Measurements from ENCODE around the gene CRAMP1. TPM values are rescaled to one million over a fixed set of nuclear protein-coding genes. Genes with fewer than 3 reads are reported as not detected.

CRAMP1 gene
- polyA plus RNA-seq, 2 of the 4 experiments (the other 2 are of a cell fraction) = 6.5 to 9.1 TPM

DNA sequence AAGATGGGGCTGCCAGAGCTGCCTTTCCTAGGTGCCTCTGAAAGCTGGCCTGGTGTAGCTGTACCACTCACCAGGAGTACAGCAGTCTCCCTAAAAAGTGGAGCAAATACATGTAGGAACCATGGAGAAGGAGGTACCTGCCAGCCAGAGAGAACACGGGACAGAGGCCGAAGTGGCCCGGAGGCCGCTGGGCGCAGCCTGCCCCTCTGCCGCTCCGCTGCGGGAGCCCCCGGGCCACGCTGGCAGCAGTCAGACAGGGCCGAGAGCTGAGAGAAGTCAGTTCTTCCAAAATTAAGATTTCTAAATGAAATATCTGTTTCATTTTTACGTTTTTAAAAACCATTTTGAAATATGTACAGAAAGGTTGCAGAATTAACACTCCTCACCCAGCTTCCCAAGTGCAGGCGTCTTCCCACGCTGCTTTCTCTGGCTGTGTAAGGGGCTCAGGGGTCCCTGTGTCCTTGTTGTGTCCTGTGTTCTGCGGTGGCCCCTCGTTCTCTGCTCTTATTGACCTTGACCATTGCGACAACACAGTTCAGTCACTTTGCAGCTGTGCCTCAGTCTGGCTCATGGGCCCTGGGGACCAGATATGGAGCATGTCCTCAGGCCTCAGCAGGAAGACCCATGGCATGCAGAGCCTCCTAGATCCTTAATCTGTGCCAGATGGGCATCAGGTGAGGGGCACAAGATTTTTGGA lies 98.8 kb downstream of the CRAMP1 start (continued):
- TF ChIP-seq, protein P1, sequence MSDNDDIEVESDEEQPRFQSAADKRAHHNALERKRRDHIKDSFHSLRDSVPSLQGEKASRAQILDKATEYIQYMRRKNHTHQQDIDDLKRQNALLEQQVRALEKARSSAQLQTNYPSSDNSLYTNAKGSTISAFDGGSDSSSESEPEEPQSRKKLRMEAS (IDR thresholded peaks at IDR 0.05) = no peak
- TF ChIP-seq CHD2 (IDR thresholded peaks at IDR 0.05; ENCODE audit: low read length, partially characterized antibody) = no peak

DNA sequence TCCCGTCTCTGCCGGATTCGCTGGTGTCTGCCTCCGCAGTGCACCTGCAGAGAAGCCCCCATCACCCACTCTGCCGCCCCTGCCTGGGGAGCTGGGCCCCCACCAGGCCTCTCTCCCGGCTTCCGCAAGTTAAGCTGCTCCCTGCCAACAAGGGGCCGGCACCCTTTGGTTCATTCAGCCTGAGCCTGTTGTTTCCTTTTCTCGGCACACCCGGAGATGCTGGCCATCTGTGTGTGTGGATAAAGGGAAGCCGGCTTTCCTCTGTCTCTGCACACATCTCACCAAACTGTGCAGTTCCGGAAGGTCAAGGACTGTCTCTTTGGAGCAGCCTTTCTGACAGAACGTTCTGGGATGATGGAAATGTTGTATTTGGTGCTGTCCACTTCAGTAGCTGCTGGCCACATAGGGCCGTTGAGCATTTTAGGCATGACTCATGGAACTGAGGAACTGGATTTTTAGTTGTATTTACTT lies 100.7 kb downstream of the CRAMP1 start:
- ATAC-seq (no peak), DNase-seq (ENCODE audit: low read depth in 1 of 2, low spot score in 1 of 2) (no peak), FAIRE-seq (no peak)
- CTCF ChIA-PET = interaction anchor here (1.5 kb wide), 1 partner anchor 10 kb away, joined by 5 read pairs; no protein-coding TSS in a partner anchor
- Histone ChIP-seq H3K4me1 (peaks cover 4% of the 10 kb centered on the region; the same call in 1 of the 3 replicates), H3K9me3 (no peaks in the 10 kb centered on the region), H3K4me2 (no peak overlapping the region), H3K27ac (no peak overlapping the region), H3K4me3 (no peak overlapping the region)
- POLR2A ChIA-PET = no interaction called here
- TF ChIP-seq BHLHE40 (IDR thresholded peaks at IDR 0.05; ENCODE audit: low read depth, low read length) (no peak), MYC (IDR thresholded peaks at IDR 0.05; ENCODE audit: borderline replicate concordance, low read length) (no peak), HDAC2 (IDR thresholded peaks at IDR 0.05) (no peak), EP300 (IDR thresholded peaks at IDR 0.05) (no peak), RFX5 (IDR thresholded peaks at IDR 0.05) (no peak), RNF2 (IDR thresholded peaks at IDR 0.05; ENCODE audit: borderline replicate concordance, low read depth) (no peak), EHMT2 (IDR thresholded peaks at IDR 0.05; ENCODE audit: low read depth) (no peak), MAZ (IDR thresholded peaks at IDR 0.05; ENCODE audit: borderline replicate concordance, low read depth, low read length) (no peak), SREBF2 (IDR thresholded peaks at IDR 0.05) (no peak), ZNF302 (CRISPR knock-in tag; IDR thresholded peaks at IDR 0.05) (no peak), NFE2L2 (conservative IDR thresholded peaks at IDR 0.05; ENCODE audit: low read length) (no peak), NPAS2 (CRISPR knock-in tag; IDR thresholded peaks at IDR 0.05; ENCODE audit: borderline replicate concordance) (no peak)
- TF ChIP-seq, protein P2, sequence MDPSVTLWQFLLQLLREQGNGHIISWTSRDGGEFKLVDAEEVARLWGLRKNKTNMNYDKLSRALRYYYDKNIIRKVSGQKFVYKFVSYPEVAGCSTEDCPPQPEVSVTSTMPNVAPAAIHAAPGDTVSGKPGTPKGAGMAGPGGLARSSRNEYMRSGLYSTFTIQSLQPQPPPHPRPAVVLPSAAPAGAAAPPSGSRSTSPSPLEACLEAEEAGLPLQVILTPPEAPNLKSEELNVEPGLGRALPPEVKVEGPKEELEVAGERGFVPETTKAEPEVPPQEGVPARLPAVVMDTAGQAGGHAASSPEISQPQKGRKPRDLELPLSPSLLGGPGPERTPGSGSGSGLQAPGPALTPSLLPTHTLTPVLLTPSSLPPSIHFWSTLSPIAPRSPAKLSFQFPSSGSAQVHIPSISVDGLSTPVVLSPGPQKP (IDR thresholded peaks at IDR 0.05; ENCODE audit: low read depth, low read length) = no peak
- TF ChIP-seq, protein P1 (IDR thresholded peaks at IDR 0.05) = no peak
- WGBS (ENCODE audit: missing lambda C conversion rate) = 86% methylated on average over 14 of the region's 14 CpGs

DNA sequence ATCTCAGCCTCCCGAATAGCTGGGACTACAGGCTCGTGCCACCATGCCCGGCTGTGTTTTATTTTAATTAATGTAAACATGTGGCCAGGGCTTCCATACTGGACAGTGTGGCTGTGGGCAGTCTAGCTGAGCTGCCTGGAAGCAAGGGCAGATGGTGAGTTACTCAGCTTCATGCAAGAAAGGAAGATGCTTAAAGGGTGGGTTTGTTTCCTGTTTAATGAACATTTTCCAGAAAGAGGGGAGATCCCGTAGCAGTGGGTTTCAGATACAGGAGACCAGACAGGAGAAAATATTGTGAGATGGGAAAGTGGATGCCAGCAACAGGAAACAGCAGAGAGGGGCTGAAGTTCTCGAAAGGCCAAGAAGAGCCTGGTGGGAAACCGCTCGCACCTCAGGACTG lies 101.2 kb downstream of the CRAMP1 start:
- POLR2A ChIA-PET = no interaction called here

More for the DNA sequence above, 101.2 kb downstream of the CRAMP1 start:
- no peak for DNase-seq (ENCODE audit: low read depth in 1 of 2, low spot score in 1 of 2)
- WGBS (ENCODE audit: missing lambda C conversion rate) = 91% methylated on average over 7 of the region's 7 CpGs
- Histone ChIP-seq H3K4me2 (no peak overlapping the region), H3K9me3 (no peaks in the 10 kb centered on the region), H3K4me1 (peaks cover 2% of the 10 kb centered on the region; the same call in 1 of the 3 replicates), H3K4me3 (no peak overlapping the region), H3K27ac (no peak overlapping the region)
- CTCF ChIA-PET = no interaction called here
- no peak for FAIRE-seq
- no peak for ATAC-seq
- TF ChIP-seq EP300 (IDR thresholded peaks at IDR 0.05) (no peak), CBX2 (IDR thresholded peaks at IDR 0.05; ENCODE audit: borderline replicate concordance, low read depth) (no peak), RFX5 (IDR thresholded peaks at IDR 0.05) (no peak)
- TF ChIP-seq, protein P3, sequence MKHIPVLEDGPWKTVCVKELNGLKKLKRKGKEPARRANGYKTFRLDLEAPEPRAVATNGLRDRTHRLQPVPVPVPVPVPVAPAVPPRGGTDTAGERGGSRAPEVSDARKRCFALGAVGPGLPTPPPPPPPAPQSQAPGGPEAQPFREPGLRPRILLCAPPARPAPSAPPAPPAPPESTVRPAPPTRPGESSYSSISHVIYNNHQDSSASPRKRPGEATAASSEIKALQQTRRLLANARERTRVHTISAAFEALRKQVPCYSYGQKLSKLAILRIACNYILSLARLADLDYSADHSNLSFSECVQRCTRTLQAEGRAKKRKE (CRISPR knock-in tag; IDR thresholded peaks at IDR 0.05; ENCODE audit: low read depth) = no peak
- TF ChIP-seq, protein P4, sequence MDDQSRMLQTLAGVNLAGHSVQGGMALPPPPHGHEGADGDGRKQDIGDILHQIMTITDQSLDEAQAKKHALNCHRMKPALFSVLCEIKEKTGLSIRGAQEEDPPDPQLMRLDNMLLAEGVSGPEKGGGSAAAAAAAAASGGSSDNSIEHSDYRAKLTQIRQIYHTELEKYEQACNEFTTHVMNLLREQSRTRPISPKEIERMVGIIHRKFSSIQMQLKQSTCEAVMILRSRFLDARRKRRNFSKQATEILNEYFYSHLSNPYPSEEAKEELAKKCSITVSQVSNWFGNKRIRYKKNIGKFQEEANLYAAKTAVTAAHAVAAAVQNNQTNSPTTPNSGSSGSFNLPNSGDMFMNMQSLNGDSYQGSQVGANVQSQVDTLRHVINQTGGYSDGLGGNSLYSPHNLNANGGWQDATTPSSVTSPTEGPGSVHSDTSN (IDR thresholded peaks at IDR 0.05) = no peak
